Vagina (tissue), 2 donors: ENCODE measurements around the gene NKD2. TPM values are rescaled to one million over a fixed set of nuclear protein-coding genes. Genes with fewer than 3 reads are reported as not detected.

ENCODE experiments used
- DNase-seq, 2 donors: peaks; one replicate each; pipeline ENCODE4 v3.0.0-alpha.2; 2017; ENCODE audit errors: extremely low spot score in 2 of 2
- H3K27ac ChIP-seq: fragments of 200-600 bp; sonication (generic); one replicate; pipeline ENCODE4 v1.5.1; 2019
- H3K27me3 ChIP-seq: fragments of 200-600 bp; sonication (generic); one replicate; pipeline ENCODE4 v1.5.1; 2019
- H3K36me3 ChIP-seq, 2 donors: fragments of 200-600 bp; sonication (generic); one replicate each; pipeline ENCODE4 v1.5.1; 2017 to 2019
- H3K4me1 ChIP-seq: fragments of 200-600 bp; sonication (generic); one replicate; pipeline ENCODE4 v1.5.1; 2019
- H3K4me3 ChIP-seq, 2 donors: fragments of 200-600 bp; sonication (generic); 1 replicate in 1 of 2; 2 replicates in 1 of 2; pipeline ENCODE4 v1.5.1; 2016 to 2019
- H3K9me3 ChIP-seq: fragments of 200-600 bp; sonication (generic); one replicate; pipeline ENCODE4 v1.5.1; 2019
- POLR2A ChIP-seq, 2 donors: fragments of 450-650 bp; IDR thresholded peaks; one replicate each; pipeline ENCODE4 v1.6.1; 2017; ENCODE audit warnings: antibody characterized with exemption in 2 of 2, mild to moderate bottlenecking in 2 of 2, moderate library complexity in 2 of 2
- POLR2AphosphoS5 ChIP-seq, 2 donors: sonication (generic); formaldehyde crosslinking; IDR thresholded peaks; one replicate each; pipeline ENCODE4 v1.9.0; 2017; ENCODE audit warnings: antibody characterized with exemption in 2 of 2, mild to moderate bottlenecking in 2 of 2, low read depth in 1 of 2; ENCODE audit not compliant: insufficient read depth in 1 of 2
- intact Hi-C: fragments of 100-400 bp; cut with DNase I; formaldehyde crosslinking; loops from one replicate; pipeline ENCODE4 v1.15.1; 2023
- total RNA-seq: library from RNA; depleted of rRNA; stranded (reverse); fragments of >200 nt; gene quantifications from one replicate; pipeline ENCODE4 v1.2.3, GENCODE V29; 2016
- TF ChIP-seq, protein P1 (sequence below), 3 experiments: fragments of 450-650 bp in 2 of 3; fragments of 200-600 bp in 1 of 3; sonication (generic) in 1 of 3; IDR thresholded peaks; one replicate each; pipeline ENCODE4 v1.5.1; 2017 to 2019; ENCODE audit warnings: antibody characterized with exemption in 3 of 3, mild to moderate bottlenecking in 2 of 3, moderate library complexity in 2 of 3

The NKD2 gene
- total RNA-seq, 1 donor from 2014 or later, result 2.0 TPM

GRCh38 chr5:1045960-1046560 is 37.5 kb downstream of the NKD2 start:
- TF ChIP-seq POLR2AphosphoS5 (IDR thresholded peaks at IDR 0.05; ENCODE audit: insufficient read depth in 1 of 2, low read depth in 1 of 2) (no peak), POLR2A (IDR thresholded peaks at IDR 0.05) (no peak)
- TF ChIP-seq, protein P1, sequence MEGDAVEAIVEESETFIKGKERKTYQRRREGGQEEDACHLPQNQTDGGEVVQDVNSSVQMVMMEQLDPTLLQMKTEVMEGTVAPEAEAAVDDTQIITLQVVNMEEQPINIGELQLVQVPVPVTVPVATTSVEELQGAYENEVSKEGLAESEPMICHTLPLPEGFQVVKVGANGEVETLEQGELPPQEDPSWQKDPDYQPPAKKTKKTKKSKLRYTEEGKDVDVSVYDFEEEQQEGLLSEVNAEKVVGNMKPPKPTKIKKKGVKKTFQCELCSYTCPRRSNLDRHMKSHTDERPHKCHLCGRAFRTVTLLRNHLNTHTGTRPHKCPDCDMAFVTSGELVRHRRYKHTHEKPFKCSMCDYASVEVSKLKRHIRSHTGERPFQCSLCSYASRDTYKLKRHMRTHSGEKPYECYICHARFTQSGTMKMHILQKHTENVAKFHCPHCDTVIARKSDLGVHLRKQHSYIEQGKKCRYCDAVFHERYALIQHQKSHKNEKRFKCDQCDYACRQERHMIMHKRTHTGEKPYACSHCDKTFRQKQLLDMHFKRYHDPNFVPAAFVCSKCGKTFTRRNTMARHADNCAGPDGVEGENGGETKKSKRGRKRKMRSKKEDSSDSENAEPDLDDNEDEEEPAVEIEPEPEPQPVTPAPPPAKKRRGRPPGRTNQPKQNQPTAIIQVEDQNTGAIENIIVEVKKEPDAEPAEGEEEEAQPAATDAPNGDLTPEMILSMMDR (IDR thresholded peaks at IDR 0.05), result no peak
- no peak for DNase-seq
- intact Hi-C loops, result no loop called here
- no peaks in the 10 kb centered on the region for H3K36me3 ChIP-seq
- no peaks in the 10 kb centered on the region for H3K9me3 ChIP-seq
- no peak overlapping the region for H3K27ac ChIP-seq
- H3K27me3 ChIP-seq, result no peaks in the 10 kb centered on the region
- no peak overlapping the region for H3K4me3 ChIP-seq
- H3K4me1 ChIP-seq, result no peaks in the 10 kb centered on the region

DNA sequence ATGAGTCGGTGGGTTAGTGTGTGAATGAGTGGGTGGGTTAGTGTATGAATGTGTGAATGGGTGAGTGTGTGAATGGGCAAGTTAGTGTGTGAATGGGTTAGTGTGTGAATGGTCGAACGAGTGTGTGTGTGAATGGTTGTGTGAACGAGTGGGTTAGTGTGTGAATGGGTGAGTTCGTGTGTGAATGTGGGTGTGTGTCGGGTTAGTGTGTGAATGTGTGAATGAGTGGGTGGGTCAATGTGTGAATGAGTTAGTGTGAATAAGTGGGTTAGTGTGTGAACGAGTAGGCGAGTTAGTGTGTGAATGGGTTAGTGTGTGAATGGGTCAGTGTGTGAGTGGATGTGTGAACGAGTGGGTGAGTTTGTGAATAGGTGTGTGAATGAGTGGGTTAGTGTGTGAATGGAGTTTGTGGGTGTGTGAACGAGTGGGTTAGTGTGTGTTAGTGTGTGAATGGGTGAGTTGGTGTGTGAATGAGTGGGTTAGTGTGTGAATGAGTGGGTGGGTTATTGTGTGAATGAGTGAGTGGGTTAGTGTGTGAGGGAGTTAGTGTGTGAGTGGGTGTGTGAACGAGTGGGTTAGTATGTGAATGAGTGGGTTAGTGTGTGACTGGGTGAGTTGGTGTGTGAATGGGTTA is 38.8 kb downstream of the NKD2 start:
- no peak for DNase-seq
- H3K27me3 ChIP-seq, result no peaks in the 10 kb centered on the region
- no peak overlapping the region for H3K27ac ChIP-seq
- H3K4me3 ChIP-seq, result no peak overlapping the region
- intact Hi-C loops, result no loop called here
- no peaks in the 10 kb centered on the region for H3K9me3 ChIP-seq
- H3K4me1 ChIP-seq, result no peaks in the 10 kb centered on the region
- no peaks in the 10 kb centered on the region for H3K36me3 ChIP-seq
- no peak for TF ChIP-seq POLR2A (IDR thresholded peaks at IDR 0.05)
- TF ChIP-seq, protein P1 (IDR thresholded peaks at IDR 0.05), result no peak
- TF ChIP-seq POLR2AphosphoS5 (IDR thresholded peaks at IDR 0.05; ENCODE audit: insufficient read depth in 1 of 2, low read depth in 1 of 2), result no peak

DNA sequence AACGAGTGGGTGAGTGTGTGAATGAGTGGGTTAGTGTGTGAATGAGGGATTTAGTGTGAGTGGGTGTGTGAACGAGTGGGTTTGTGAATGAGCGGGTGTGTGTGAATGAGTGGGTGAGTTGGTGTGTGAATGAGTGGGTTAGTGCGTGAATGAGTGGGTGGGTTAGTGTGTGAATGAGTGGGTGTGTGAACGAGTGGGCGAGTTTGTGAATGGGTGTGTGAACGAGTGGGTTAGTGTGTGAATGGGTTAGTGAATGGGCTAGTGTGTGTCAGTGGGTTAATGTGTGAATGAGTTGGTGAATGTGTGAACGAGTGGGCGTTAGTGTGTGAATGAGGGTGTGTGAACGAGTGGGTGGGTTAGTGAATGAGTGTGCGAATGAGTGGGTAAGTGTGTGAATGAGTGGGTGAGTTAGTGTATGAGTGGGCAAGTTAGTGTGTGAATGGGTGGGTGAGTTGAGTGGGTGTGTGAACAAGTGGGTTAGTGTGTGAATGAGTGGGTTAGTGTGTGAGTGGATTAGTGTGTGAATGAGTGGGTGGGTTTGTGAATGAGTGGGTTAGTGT is 39.6 kb downstream of the NKD2 start:
- no peaks in the 10 kb centered on the region for H3K27me3 ChIP-seq
- no peaks in the 10 kb centered on the region for H3K36me3 ChIP-seq
- TF ChIP-seq POLR2AphosphoS5 (IDR thresholded peaks at IDR 0.05; ENCODE audit: insufficient read depth in 1 of 2, low read depth in 1 of 2), result no peak
- TF ChIP-seq, protein P1 (IDR thresholded peaks at IDR 0.05), result no peak
- TF ChIP-seq POLR2A (IDR thresholded peaks at IDR 0.05), result no peak
- H3K4me1 ChIP-seq, result no peaks in the 10 kb centered on the region
- intact Hi-C loops, result no loop called here
- no peak overlapping the region for H3K27ac ChIP-seq
- no peaks in the 10 kb centered on the region for H3K9me3 ChIP-seq
- no peak for DNase-seq
- no peak overlapping the region for H3K4me3 ChIP-seq

GRCh38 chr5:1048861-1049838 is 40.5 kb downstream of the NKD2 start:
- no peaks in the 10 kb centered on the region for H3K36me3 ChIP-seq
- H3K27me3 ChIP-seq, result no peaks in the 10 kb centered on the region
- DNase-seq, result no peak
- no peak overlapping the region for H3K27ac ChIP-seq
- H3K9me3 ChIP-seq, result no peaks in the 10 kb centered on the region
- intact Hi-C loops, result no loop called here
- no peaks in the 10 kb centered on the region for H3K4me1 ChIP-seq
- no peak overlapping the region for H3K4me3 ChIP-seq
- TF ChIP-seq, protein P1 (IDR thresholded peaks at IDR 0.05), result no peak
- no peak for TF ChIP-seq POLR2AphosphoS5 (IDR thresholded peaks at IDR 0.05; ENCODE audit: insufficient read depth in 1 of 2, low read depth in 1 of 2)
